Purkinje cell (primary cell): Measurements from ENCODE around the gene VTI1B. TPM values are rescaled to one million over a fixed set of nuclear protein-coding genes. Genes with fewer than 3 reads are reported as not detected.

Source experiments
- polyA plus RNA-seq: library from polyadenylated mRNA; unstranded; fragments of >200 nt; fragmentation: Nextera tagmentation; gene quantifications from 2 replicates; pipeline ENCODE4 v1.2.1, GENCODE V29; 2014

Gene VTI1B
- polyA plus RNA-seq, result 28.1 and 35.9 TPM in 2 replicates

GRCh38 chr14:67674480-67675218, at the start of gene VTI1B:
VTI1B (minus strand) TSS chr14:67674632; CDS start chr14:67674489, 143 bp downstream.

GRCh38 chr14:67701492-67701891, 27.1 kb upstream of the VTI1B start, which contains the start of gene RDH12:
RDH12 (plus strand) TSS chr14:67701886; CDS start chr14:67722643, 20,757 bp downstream.

GRCh38 chr14:67695394-67695949, 21.0 kb upstream of the VTI1B start, which contains the start of gene RDH11:
RDH11 (minus strand) TSS chr14:67695764; CDS start chr14:67695703, 61 bp downstream.

GRCh38 chr14:67619446-67620216, 54.8 kb downstream of the VTI1B start, which contains the start of gene ARG2:
ARG2 (plus strand) TSS chr14:67619920; CDS start chr14:67619978, 58 bp downstream.

GRCh38 chr14:67599698-67600561, 74.5 kb downstream of the VTI1B start, which contains the start of gene PIGH:
PIGH (minus strand) TSS chr14:67600268; CDS start chr14:67600203, 65 bp downstream.

Other genes starting within 250 kb of the VTI1B start
- gene TMEM229B, start 185.9 kb downstream of the VTI1B start, polyA plus RNA-seq, result 1.2 and 2.0 TPM in 2 replicates
- gene PLEKHH1, start 141.3 kb downstream of the VTI1B start, polyA plus RNA-seq, result 3.3 and 4.6 TPM in 2 replicates
- gene PIGH, start 74.4 kb downstream of the VTI1B start, polyA plus RNA-seq, result 56.1 and 69.2 TPM in 2 replicates
- 40.1 and 51.2 TPM in 2 replicates for gene ARG2, start 54.7 kb downstream of the VTI1B start, polyA plus RNA-seq
- gene RDH11, start 21.1 kb upstream of the VTI1B start, polyA plus RNA-seq, result 71.4 and 106 TPM in 2 replicates
- 17.1 and 21.6 TPM in 2 replicates for gene RDH12, start 27.3 kb upstream of the VTI1B start, polyA plus RNA-seq
- 1.1 and 3.3 TPM in 2 replicates for gene ZFYVE26, start 142.0 kb upstream of the VTI1B start, polyA plus RNA-seq
- 5.8 and 12.0 TPM in 2 replicates for gene RAD51B, start 145.1 kb upstream of the VTI1B start, polyA plus RNA-seq